ENCODE data around the gene METTL22. TPM values are rescaled to one million over a fixed set of nuclear protein-coding genes. Genes with fewer than 3 reads are reported as not detected.

METTL22 gene
- total and polyA plus RNA-seq, 10 donors, result 14.8 to 58.8 (median 41.8) TPM

- no peaks in the 10 kb centered on the region for H3K36me3 ChIP-seq
- H3K27ac ChIP-seq, result no peak overlapping the region
- TF ChIP-seq CTCF (IDR thresholded peaks at IDR 0.05 in 8 of 11, conservative IDR thresholded peaks at IDR 0.05 in 3 of 11), result no peak
- TF ChIP-seq POLR2AphosphoS5 (IDR thresholded peaks at IDR 0.05), result no peak
- no peak for TF ChIP-seq POLR2A (IDR thresholded peaks at IDR 0.05)
- H3K4me3 ChIP-seq, result no peak overlapping the region
- H3K9me3 ChIP-seq, result peaks cover 0 to 9% (median 3%) of the 10 kb centered on the region in 8 donors
- WGBS, 5 donors, result 77 to 98% (median 87%) methylated on average over 2 of the region's 2 CpGs
- DNase-seq, result peak; percentile 1
- peaks cover 2 to 20% (median 12%) of the 10 kb centered on the region in 6 donors for H3K4me1 ChIP-seq
- no peaks in the 10 kb centered on the region for H3K27me3 ChIP-seq (replicated peaks in 1 of 7)
- intact Hi-C loops (cut with DNase I; ENCODE audit: low total_unique reads), result loop anchor here (5.0 to 10.0 kb wide), 2 partner anchors 106 to 188 kb away; partner anchors contain the start of gene CARHSP1
Observed at GRCh38 chr16:8679151-8679550, 57.7 kb downstream of the METTL22 start.

GRCh38 chr16:8682551-8683259, 61.2 kb downstream of the METTL22 start:
- Histone ChIP-seq H3K4me3 (no peak overlapping the region), H3K9me3 (peaks cover 0 to 9% (median 3%) of the 10 kb centered on the region in 8 donors), H3K27me3 (replicated peaks in 1 of 7) (no peaks in the 10 kb centered on the region), H3K27ac (no peak overlapping the region), H3K36me3 (peaks cover 0 to 14% (median 0%) of the 10 kb centered on the region in 6 donors), H3K4me1 (no peaks in the 10 kb centered on the region)
- 80 to 88% (median 82%) methylated on average over 9 of the region's 9 CpGs for WGBS, 5 donors
- intact Hi-C loops (cut with DNase I; ENCODE audit: low total_unique reads), result no loop called here
- DNase-seq, result peak; percentile 18
- TF ChIP-seq CTCF (IDR thresholded peaks at IDR 0.05 in 8 of 11, conservative IDR thresholded peaks at IDR 0.05 in 3 of 11) (no peak), POLR2AphosphoS5 (IDR thresholded peaks at IDR 0.05) (no peak), POLR2A (IDR thresholded peaks at IDR 0.05) (no peak)

GRCh38 chr16:8683640-8684039, 62.1 kb downstream of the METTL22 start:
- Histone ChIP-seq H3K27ac (no peak overlapping the region), H3K36me3 (peaks cover 0 to 23% (median 0%) of the 10 kb centered on the region in 6 donors), H3K9me3 (peaks cover 0 to 14% (median 5%) of the 10 kb centered on the region in 8 donors), H3K4me1 (no peaks in the 10 kb centered on the region), H3K27me3 (replicated peaks in 1 of 7) (no peaks in the 10 kb centered on the region), H3K4me3 (no peak overlapping the region)
- no peak for DNase-seq
- TF ChIP-seq CTCF (IDR thresholded peaks at IDR 0.05 in 8 of 11, conservative IDR thresholded peaks at IDR 0.05 in 3 of 11) (no peak), POLR2A (IDR thresholded peaks at IDR 0.05) (no peak), POLR2AphosphoS5 (IDR thresholded peaks at IDR 0.05) (no peak)
- WGBS, 5 donors, result 62 to 81% (median 69%) methylated on average over 4 of the region's 4 CpGs
- intact Hi-C loops (cut with DNase I; ENCODE audit: low total_unique reads), result no loop called here

GRCh38 chr16:8685617-8686016, 64.1 kb downstream of the METTL22 start:
- no peak overlapping the region for H3K4me3 ChIP-seq
- DNase-seq, result no peak
- H3K4me1 ChIP-seq, result no peaks in the 10 kb centered on the region
- H3K36me3 ChIP-seq, result peaks cover 0 to 43% (median 0%) of the 10 kb centered on the region in 6 donors
- intact Hi-C loops (cut with DNase I; ENCODE audit: low total_unique reads), result no loop called here
- WGBS, 5 donors, result 59 to 75% (median 61%) methylated on average over 3 of the region's 3 CpGs
- TF ChIP-seq POLR2A (IDR thresholded peaks at IDR 0.05), result no peak
- TF ChIP-seq CTCF (IDR thresholded peaks at IDR 0.05 in 8 of 11, conservative IDR thresholded peaks at IDR 0.05 in 3 of 11), result no peak
- no peak for TF ChIP-seq POLR2AphosphoS5 (IDR thresholded peaks at IDR 0.05)
- H3K9me3 ChIP-seq, result peaks cover 0 to 25% (median 20%) of the 10 kb centered on the region in 8 donors
- H3K27me3 ChIP-seq (replicated peaks in 1 of 7), result no peaks in the 10 kb centered on the region
- H3K27ac ChIP-seq, result no peak overlapping the region
